ENCODE results near the gene MARCHF3. TPM values are rescaled to one million over a fixed set of nuclear protein-coding genes. Genes with fewer than 3 reads are reported as not detected.

Gene MARCHF3
- total RNA-seq, 1 experiment from 2014 or later = 0.61 TPM

DNA sequence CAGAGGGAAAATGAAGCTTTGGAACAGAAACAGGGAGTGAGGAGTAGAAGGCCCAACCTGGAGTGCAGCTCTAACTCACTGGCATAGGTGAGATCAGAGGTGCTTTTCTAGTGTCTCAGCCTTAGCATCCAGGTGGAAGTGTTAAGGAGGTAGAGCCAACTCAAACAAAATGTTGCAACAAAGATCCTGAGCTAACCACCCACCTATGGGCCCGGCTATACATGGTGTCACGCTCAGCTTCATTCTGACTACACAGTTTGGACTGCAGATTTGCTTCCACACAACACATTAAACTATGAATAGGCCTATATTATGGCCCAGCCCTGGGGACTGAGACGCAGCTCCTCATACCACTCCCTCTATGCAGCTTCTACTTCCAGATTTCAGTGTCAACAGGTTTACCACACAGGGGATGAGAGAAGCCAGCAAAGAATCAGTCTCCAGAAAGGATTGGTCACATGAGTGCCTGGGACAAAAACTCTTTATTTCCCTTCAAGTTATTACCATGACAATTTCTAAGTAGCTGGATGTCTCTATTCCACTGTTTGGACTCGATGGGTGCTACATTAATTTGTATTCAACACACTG lies 34.0 kb upstream of the MARCHF3 start:
- TF ChIP-seq, protein P1, sequence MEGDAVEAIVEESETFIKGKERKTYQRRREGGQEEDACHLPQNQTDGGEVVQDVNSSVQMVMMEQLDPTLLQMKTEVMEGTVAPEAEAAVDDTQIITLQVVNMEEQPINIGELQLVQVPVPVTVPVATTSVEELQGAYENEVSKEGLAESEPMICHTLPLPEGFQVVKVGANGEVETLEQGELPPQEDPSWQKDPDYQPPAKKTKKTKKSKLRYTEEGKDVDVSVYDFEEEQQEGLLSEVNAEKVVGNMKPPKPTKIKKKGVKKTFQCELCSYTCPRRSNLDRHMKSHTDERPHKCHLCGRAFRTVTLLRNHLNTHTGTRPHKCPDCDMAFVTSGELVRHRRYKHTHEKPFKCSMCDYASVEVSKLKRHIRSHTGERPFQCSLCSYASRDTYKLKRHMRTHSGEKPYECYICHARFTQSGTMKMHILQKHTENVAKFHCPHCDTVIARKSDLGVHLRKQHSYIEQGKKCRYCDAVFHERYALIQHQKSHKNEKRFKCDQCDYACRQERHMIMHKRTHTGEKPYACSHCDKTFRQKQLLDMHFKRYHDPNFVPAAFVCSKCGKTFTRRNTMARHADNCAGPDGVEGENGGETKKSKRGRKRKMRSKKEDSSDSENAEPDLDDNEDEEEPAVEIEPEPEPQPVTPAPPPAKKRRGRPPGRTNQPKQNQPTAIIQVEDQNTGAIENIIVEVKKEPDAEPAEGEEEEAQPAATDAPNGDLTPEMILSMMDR (IDR thresholded peaks at IDR 0.05; ENCODE audit: insufficient read depth in 1 of 2, low read depth in 1 of 2, low read length in 1 of 2, severe bottlenecking in 1 of 2, unreplicated experiment in 1 of 2) = no peak
- no peaks in the 10 kb centered on the region for H3K27me3 Mint-ChIP-seq (ENCODE audit: insufficient read depth, unreplicated experiment)
- H3K4me3 Mint-ChIP-seq (ENCODE audit: unreplicated experiment) = no peak overlapping the region
- Histone ChIP-seq H3K4me3 (ENCODE audit: low read depth, low read length) (no peak overlapping the region), H3K4me1 (no peaks in the 10 kb centered on the region), H3K27me3 (replicated peaks; ENCODE audit: control insufficient read depth, insufficient read depth, low read length) (no peaks in the 10 kb centered on the region), H3K36me3 (ENCODE audit: control insufficient read depth, insufficient read depth, low read length) (no peaks in the 10 kb centered on the region), H3K9me3 (no peaks in the 10 kb centered on the region)
- no TSS peak for BruUV-seq (replicated peaks)
- ChIA-PET CTCF (interaction anchor here (0.5 kb wide), 1 partner anchor 11 kb away, joined by 3 read pairs; no protein-coding TSS in a partner anchor), POLR2A (no interaction called here)
- intact Hi-C loops (cut with micrococcal nuclease; ENCODE audit: unreplicated experiment) = no loop called here
- no peaks in the 10 kb centered on the region for H3K4me1 Mint-ChIP-seq (ENCODE audit: low read depth, unreplicated experiment)
- DNase-seq = no peak
- H3K9me3 Mint-ChIP-seq (ENCODE audit: unreplicated experiment) = no peaks in the 10 kb centered on the region
- no peak overlapping the region for H3K27ac Mint-ChIP-seq (ENCODE audit: unreplicated experiment)
- H3K36me3 Mint-ChIP-seq (ENCODE audit: insufficient read depth, unreplicated experiment) = no peaks in the 10 kb centered on the region

DNA sequence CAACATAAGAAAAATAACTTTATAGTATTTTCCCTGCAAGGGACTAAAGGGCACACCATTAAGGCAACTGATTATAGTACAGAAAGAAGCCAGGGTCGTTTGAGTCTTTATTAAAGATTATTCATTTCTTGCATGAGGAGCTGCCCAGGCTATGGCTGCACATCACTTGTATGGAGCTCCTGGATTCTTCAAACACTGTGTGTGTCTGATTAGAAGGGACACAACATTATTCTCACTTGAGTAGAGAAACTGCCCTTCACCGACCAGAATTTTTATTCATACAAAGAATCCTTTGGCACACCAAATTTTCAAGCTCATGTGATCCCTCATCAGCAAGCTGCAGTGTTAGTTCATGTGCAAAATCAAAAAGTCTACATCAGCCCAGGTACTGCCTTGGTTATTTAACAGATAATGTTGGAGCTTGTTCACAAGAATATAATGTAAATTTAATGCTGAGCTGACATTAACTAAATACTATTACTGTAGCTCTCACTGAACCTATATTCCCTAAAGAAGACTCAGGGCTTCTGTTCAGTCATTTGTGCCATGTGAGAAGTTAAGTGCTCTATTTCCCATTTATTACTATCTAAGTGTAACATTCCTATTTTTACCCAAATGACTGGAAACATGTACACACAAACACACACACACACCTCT lies 33.0 kb upstream of the MARCHF3 start:
- BruUV-seq (replicated peaks) = no TSS peak
- H3K4me3 Mint-ChIP-seq (ENCODE audit: unreplicated experiment) = no peak overlapping the region
- H3K9me3 Mint-ChIP-seq (ENCODE audit: unreplicated experiment) = no peaks in the 10 kb centered on the region
- H3K4me1 ChIP-seq = no peaks in the 10 kb centered on the region
- intact Hi-C loops (cut with micrococcal nuclease; ENCODE audit: unreplicated experiment) = no loop called here
- CTCF ChIA-PET = interaction anchor here (0.6 kb wide), 1 partner anchor 523 kb away, joined by 3 read pairs; no protein-coding TSS in a partner anchor
- H3K9me3 ChIP-seq = no peaks in the 10 kb centered on the region
- H3K27me3 ChIP-seq (replicated peaks; ENCODE audit: control insufficient read depth, insufficient read depth, low read length) = no peaks in the 10 kb centered on the region
- POLR2A ChIA-PET = no interaction called here
- DNase-seq = no peak
- TF ChIP-seq, protein P1 (IDR thresholded peaks at IDR 0.05; ENCODE audit: insufficient read depth in 1 of 2, low read depth in 1 of 2, low read length in 1 of 2, severe bottlenecking in 1 of 2, unreplicated experiment in 1 of 2) = no peak
- H3K27ac Mint-ChIP-seq (ENCODE audit: unreplicated experiment) = no peak overlapping the region
- no peaks in the 10 kb centered on the region for H3K4me1 Mint-ChIP-seq (ENCODE audit: low read depth, unreplicated experiment)
- no peaks in the 10 kb centered on the region for H3K27me3 Mint-ChIP-seq (ENCODE audit: insufficient read depth, unreplicated experiment)
- H3K4me3 ChIP-seq (ENCODE audit: low read depth, low read length) = no peak overlapping the region
- H3K36me3 Mint-ChIP-seq (ENCODE audit: insufficient read depth, unreplicated experiment) = no peaks in the 10 kb centered on the region
- no peaks in the 10 kb centered on the region for H3K36me3 ChIP-seq (ENCODE audit: control insufficient read depth, insufficient read depth, low read length)

DNA sequence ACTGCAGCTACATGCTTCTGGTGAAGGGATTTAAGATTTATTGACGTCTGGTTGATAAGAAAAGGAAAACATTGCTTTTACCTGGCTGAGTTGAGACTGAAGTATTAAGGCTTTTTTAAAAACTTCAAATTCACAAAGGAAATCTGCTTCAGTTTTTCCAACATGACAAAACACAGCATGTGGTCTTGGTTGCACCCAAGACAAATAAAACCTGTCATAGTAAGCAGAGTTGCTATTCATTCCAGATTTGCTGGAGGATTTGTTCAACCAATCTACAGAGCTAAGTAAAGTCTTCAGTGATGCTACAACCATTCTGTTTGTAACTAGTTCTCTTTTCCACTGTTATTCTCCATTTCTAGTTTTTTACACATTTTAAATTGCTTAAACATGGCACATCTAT lies 31.6 kb upstream of the MARCHF3 start:
- TF ChIP-seq, protein P1 (IDR thresholded peaks at IDR 0.05; ENCODE audit: insufficient read depth in 1 of 2, low read depth in 1 of 2, low read length in 1 of 2, severe bottlenecking in 1 of 2, unreplicated experiment in 1 of 2) = no peak
- intact Hi-C loops (cut with micrococcal nuclease; ENCODE audit: unreplicated experiment) = no loop called here
- BruUV-seq (replicated peaks) = no TSS peak

More for the DNA sequence above, 31.6 kb upstream of the MARCHF3 start:
- ChIA-PET POLR2A (no interaction called here), CTCF (no interaction called here)
- Mint-ChIP-seq H3K36me3 (ENCODE audit: insufficient read depth, unreplicated experiment) (no peaks in the 10 kb centered on the region), H3K4me3 (ENCODE audit: unreplicated experiment) (no peak overlapping the region), H3K4me1 (ENCODE audit: low read depth, unreplicated experiment) (no peaks in the 10 kb centered on the region), H3K27me3 (ENCODE audit: insufficient read depth, unreplicated experiment) (no peaks in the 10 kb centered on the region), H3K27ac (ENCODE audit: unreplicated experiment) (no peak overlapping the region), H3K9me3 (ENCODE audit: unreplicated experiment) (no peaks in the 10 kb centered on the region)
- Histone ChIP-seq H3K4me1 (no peaks in the 10 kb centered on the region), H3K36me3 (ENCODE audit: control insufficient read depth, insufficient read depth, low read length) (no peaks in the 10 kb centered on the region), H3K4me3 (ENCODE audit: low read depth, low read length) (no peak overlapping the region), H3K9me3 (no peaks in the 10 kb centered on the region), H3K27me3 (replicated peaks; ENCODE audit: control insufficient read depth, insufficient read depth, low read length) (no peaks in the 10 kb centered on the region)
- no peak for DNase-seq
